ENCODE measurements around the gene WFIKKN1.
A peak's percentile ranks its signal among the peaks of the same experiment; 100 is the strongest.

WFIKKN1 gene

DNA sequence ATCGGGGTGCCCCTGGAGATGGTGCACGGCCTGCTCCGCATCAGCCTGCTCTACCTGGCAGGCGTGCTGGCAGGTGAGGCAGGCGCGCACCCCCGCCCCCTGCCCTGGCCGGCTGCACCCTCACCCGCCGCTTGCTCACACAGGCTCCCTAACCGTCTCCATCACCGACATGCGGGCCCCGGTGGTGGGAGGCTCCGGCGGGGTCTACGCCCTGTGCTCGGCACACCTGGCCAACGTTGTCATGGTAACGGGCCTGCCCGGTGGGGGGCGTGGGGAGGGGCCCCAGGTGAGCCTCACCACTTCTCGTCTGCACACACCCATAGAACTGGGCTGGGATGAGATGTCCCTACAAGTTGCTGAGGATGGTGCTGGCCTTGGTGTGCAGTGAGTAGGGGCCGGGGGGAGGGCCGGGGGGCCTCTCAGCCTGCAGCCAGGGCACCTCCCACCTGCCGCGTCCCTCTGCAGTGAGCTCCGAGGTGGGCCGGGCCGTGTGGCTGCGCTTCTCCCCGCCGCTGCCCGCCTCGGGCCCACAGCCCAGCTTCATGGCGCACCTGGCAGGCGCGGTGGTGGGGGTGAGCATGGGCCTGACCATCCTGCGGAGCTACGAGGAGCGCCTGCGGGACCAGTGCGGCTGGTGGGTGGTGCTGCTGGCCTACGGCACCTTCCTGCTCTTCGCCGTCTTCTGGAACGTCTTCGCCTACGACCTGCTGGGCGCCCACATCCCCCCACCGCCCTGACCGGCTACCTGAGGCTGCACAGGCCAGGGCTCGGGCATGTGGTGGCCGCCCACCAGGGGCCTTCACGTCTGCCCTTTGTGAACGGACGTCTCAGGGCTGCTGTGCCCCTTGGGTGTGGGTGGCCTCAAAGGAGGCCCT is 46.8 kb downstream of the WFIKKN1 start:
- H3K4me3 ChIP-seq (ENCODE audit: low read length) = no peak overlapping the region
- peaks cover 54% of the 10 kb centered on the region for H3K4me1 ChIP-seq (ENCODE audit: control insufficient read depth, insufficient read depth, low read length)
- no peaks in the 10 kb centered on the region for H3K9me3 ChIP-seq (ENCODE audit: control insufficient read depth, low read length)
- H3K9ac ChIP-seq (ENCODE audit: low read length) = no peak overlapping the region
- H3K36me3 ChIP-seq (ENCODE audit: control insufficient read depth, insufficient read depth, low read length) = peaks cover 9% of the 10 kb centered on the region
- peaks cover 6% of the 10 kb centered on the region for H3K27me3 ChIP-seq (ENCODE audit: control insufficient read depth, insufficient read depth, low read length)

DNA sequence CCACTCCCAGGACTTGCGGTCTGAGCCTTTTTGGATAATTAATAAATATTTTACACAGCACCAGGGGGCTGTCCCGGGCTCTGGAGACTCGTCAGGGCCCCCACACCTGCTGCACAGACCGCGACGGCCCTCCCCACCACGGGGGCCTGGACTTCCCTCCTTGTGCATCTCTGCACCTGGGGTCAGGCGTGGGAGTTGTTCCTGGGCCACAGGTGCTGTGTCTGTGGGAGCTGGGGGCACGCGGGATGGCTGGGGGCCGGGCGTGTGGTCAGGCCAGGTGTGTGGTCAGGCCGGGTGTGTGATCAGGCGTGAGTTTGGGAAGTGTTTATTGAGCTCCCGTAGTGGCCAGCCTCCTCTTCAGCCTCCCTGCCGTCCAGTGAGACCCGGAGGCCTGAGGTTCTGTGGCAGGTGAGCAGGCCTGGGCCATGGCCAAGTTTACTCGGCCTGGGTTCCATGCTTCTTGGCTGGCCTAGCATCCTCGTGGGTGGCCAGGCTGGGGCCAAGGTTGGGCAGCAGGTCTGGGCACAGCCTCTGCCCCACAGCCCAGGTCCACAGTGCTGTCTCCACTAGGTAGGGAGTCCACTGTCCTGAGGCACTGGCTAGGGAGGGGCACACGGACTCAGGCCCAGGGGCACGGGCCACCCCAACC is 47.5 kb downstream of the WFIKKN1 start:
- H3K9ac ChIP-seq (ENCODE audit: low read length) = no peak overlapping the region
- no peak overlapping the region for H3K4me3 ChIP-seq (ENCODE audit: low read length)
- no peaks in the 10 kb centered on the region for H3K9me3 ChIP-seq (ENCODE audit: control insufficient read depth, low read length)
- peaks cover 6% of the 10 kb centered on the region for H3K27me3 ChIP-seq (ENCODE audit: control insufficient read depth, insufficient read depth, low read length)
- peaks cover 15% of the 10 kb centered on the region for H3K36me3 ChIP-seq (ENCODE audit: control insufficient read depth, insufficient read depth, low read length)
- peaks cover 61% of the 10 kb centered on the region for H3K4me1 ChIP-seq (ENCODE audit: control insufficient read depth, insufficient read depth, low read length)

DNA sequence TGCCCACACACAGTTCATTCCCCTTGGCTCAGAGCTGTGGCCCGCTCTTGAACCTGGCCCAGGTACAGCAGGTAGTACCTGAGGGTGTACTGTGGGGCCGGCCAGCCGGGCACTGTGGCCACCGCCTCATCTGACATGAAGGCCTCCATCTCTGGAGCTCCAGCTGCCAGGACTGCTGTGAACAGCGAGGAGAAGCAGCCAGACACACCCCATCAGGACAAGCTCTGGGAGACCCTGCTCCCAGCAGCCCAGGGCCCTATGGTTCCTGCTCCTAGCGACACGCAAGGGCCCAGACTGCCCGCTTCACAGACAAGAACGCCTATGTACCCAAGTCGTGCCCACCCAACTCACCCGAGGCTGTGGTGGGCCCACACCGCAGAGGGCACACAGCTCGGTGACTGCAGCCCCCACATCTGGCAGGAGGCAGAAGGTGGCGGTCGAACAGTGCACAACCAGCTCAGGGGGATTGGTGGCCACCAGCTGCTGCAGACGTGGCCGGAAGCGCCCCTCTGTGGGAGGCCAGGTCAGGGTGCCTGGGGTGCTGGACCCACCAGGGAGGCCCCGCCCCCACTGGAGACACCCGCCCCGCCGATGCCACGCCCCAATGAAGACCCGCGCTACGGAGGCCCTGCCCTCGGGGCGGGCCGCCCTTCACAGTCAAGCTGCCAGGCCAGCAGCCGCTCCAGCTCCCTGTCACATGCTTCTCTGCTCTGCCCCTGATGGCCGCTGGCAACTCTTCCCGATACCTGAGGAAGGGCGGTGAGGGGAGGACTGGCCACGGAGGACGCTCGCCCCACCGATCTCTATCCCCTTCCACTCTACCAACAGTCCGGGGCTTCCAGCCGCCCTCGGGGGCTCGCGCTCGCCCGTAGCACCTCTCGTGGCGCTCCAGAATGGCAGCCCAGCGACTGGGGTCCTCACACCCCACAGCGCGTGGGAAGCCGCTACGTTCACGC is 48.4 kb downstream of the WFIKKN1 start:
- peaks cover 6% of the 10 kb centered on the region for H3K27me3 ChIP-seq (ENCODE audit: control insufficient read depth, insufficient read depth, low read length)
- H3K4me3 ChIP-seq (ENCODE audit: low read length) = no peak overlapping the region
- peak overlapping the region; percentile 37 for H3K9ac ChIP-seq (ENCODE audit: low read length)
- H3K9me3 ChIP-seq (ENCODE audit: control insufficient read depth, low read length) = no peaks in the 10 kb centered on the region
- peaks cover 15% of the 10 kb centered on the region for H3K36me3 ChIP-seq (ENCODE audit: control insufficient read depth, insufficient read depth, low read length)
- peaks cover 63% of the 10 kb centered on the region for H3K4me1 ChIP-seq (ENCODE audit: control insufficient read depth, insufficient read depth, low read length)

GRCh38 chr16:679814-680624 is 49.2 kb downstream of the WFIKKN1 start, which contains the start of gene STUB1:
Gene STUB1, plus strand, starts transcription at chr16:680410. Its CDS starts 116 bp downstream, at chr16:680526.
- H3K4me1 ChIP-seq (ENCODE audit: control insufficient read depth, insufficient read depth, low read length) = peaks cover 56% of the 10 kb centered on the region
- H3K9me3 ChIP-seq (ENCODE audit: control insufficient read depth, low read length) = no peaks in the 10 kb centered on the region
- peaks cover 2% of the 10 kb centered on the region for H3K27me3 ChIP-seq (ENCODE audit: control insufficient read depth, insufficient read depth, low read length)
- H3K9ac ChIP-seq (ENCODE audit: low read length) = peak within 1 kb of the TSS; percentile 76
- H3K4me3 ChIP-seq (ENCODE audit: low read length) = peak within 1 kb of the TSS; percentile 41
- H3K36me3 ChIP-seq (ENCODE audit: control insufficient read depth, insufficient read depth, low read length) = peaks cover 15% of the 10 kb centered on the region

GRCh38 chr16:680625-680945 is 49.8 kb downstream of the WFIKKN1 start:
- peak overlapping the region; percentile 41 for H3K4me3 ChIP-seq (ENCODE audit: low read length)
- peaks cover 52% of the 10 kb centered on the region for H3K4me1 ChIP-seq (ENCODE audit: control insufficient read depth, insufficient read depth, low read length)
- H3K9me3 ChIP-seq (ENCODE audit: control insufficient read depth, low read length) = no peaks in the 10 kb centered on the region
- peak overlapping the region; percentile 76 for H3K9ac ChIP-seq (ENCODE audit: low read length)
- no peaks in the 10 kb centered on the region for H3K27me3 ChIP-seq (ENCODE audit: control insufficient read depth, insufficient read depth, low read length)
- H3K36me3 ChIP-seq (ENCODE audit: control insufficient read depth, insufficient read depth, low read length) = peaks cover 15% of the 10 kb centered on the region

DNA sequence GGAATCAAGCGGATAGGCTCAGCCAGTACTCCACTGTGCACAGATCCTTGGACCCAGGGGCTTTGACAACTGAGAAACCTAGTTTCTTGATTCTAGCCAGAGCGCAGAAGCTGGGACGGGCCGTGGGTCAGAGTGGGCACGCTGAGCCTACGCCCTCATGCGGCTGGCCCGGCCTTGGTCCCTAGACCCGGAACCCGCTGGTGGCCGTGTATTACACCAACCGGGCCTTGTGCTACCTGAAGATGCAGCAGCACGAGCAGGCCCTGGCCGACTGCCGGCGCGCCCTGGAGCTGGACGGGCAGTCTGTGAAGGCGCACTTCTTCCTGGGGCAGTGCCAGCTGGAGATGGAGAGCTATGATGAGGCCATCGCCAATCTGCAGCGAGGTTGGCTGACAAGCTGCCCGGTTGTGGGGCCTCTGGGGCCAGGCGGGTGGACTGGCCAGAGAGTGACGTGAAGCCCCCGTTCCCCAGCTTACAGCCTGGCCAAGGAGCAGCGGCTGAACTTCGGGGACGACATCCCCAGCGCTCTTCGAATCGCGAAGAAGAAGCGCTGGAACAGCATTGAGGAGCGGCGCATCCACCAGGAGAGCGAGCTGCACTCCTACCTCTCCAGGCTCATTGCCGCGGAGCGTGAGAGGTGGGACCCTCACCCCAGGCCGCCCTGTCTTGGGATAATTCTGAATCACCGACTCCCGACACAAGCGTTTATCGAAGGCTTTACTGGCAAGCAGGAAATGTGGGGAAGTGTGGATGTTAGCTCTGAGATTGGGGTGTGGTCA is 50.4 kb downstream of the WFIKKN1 start:
- no peaks in the 10 kb centered on the region for H3K9me3 ChIP-seq (ENCODE audit: control insufficient read depth, low read length)
- peaks cover 52% of the 10 kb centered on the region for H3K4me1 ChIP-seq (ENCODE audit: control insufficient read depth, insufficient read depth, low read length)
- H3K36me3 ChIP-seq (ENCODE audit: control insufficient read depth, insufficient read depth, low read length) = peaks cover 15% of the 10 kb centered on the region
- H3K4me3 ChIP-seq (ENCODE audit: low read length) = peak overlapping the region; percentile 41
- H3K27me3 ChIP-seq (ENCODE audit: control insufficient read depth, insufficient read depth, low read length) = no peaks in the 10 kb centered on the region
- H3K9ac ChIP-seq (ENCODE audit: low read length) = peak overlapping the region; percentile 76

- Histone ChIP-seq H3K36me3 (ENCODE audit: control insufficient read depth, insufficient read depth, low read length) (peaks cover 15% of the 10 kb centered on the region), H3K27me3 (ENCODE audit: control insufficient read depth, insufficient read depth, low read length) (no peaks in the 10 kb centered on the region), H3K4me3 (ENCODE audit: low read length) (no peak overlapping the region), H3K4me1 (ENCODE audit: control insufficient read depth, insufficient read depth, low read length) (peaks cover 48% of the 10 kb centered on the region), H3K9ac (ENCODE audit: low read length) (no peak overlapping the region), H3K9me3 (ENCODE audit: control insufficient read depth, low read length) (no peaks in the 10 kb centered on the region)
These were observed 51.1 kb downstream of the WFIKKN1 start for GRCh38 chr16:681746-682427.

DNA sequence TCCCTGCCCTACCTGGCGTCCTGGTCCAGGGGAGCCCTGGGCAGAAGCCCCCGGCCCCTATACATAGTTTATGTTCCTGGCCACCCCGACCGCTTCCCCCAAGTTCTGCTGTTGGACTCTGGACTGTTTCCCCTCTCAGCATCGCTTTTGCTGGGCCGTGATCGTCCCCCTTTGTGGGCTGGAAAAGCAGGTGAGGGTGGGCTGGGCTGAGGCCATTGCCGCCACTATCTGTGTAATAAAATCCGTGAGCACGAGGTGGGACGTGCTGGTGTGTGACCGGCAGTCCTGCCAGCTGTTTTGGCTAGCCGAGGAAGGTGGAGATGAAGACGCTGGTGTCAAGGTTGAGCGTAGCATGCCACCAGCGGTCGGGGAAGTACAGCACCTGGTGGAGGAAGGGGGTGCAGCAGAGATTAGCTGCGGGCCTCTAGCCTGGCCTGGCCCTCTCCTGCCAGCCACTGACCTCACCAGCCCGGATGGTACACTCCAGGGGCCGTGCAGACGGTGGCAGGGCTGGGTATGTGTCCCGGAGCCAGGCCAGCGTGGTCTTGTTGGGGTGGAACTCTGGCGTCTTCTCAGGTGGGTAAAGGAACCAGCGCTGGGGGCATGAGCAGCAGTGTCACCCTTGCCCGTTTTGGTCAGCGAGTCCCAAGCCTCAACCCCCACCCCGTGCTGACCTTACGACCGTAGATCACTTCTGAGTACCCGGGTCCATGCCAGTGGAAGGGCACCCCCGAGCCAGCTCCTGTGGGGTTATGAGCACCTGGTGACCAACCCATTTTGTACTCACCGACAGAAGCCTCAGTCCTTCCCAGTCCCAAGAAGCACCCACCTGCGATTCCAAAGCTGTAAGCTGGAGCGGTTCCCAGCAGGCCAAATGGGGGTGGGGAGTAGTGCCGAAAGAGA is 52.0 kb downstream of the WFIKKN1 start:
- Histone ChIP-seq H3K4me1 (ENCODE audit: control insufficient read depth, insufficient read depth, low read length) (peaks cover 40% of the 10 kb centered on the region), H3K27me3 (ENCODE audit: control insufficient read depth, insufficient read depth, low read length) (no peaks in the 10 kb centered on the region), H3K4me3 (ENCODE audit: low read length) (no peak overlapping the region), H3K9ac (ENCODE audit: low read length) (peak overlapping the region; percentile 61), H3K36me3 (ENCODE audit: control insufficient read depth, insufficient read depth, low read length) (peaks cover 15% of the 10 kb centered on the region), H3K9me3 (ENCODE audit: control insufficient read depth, low read length) (no peaks in the 10 kb centered on the region)

DNA sequence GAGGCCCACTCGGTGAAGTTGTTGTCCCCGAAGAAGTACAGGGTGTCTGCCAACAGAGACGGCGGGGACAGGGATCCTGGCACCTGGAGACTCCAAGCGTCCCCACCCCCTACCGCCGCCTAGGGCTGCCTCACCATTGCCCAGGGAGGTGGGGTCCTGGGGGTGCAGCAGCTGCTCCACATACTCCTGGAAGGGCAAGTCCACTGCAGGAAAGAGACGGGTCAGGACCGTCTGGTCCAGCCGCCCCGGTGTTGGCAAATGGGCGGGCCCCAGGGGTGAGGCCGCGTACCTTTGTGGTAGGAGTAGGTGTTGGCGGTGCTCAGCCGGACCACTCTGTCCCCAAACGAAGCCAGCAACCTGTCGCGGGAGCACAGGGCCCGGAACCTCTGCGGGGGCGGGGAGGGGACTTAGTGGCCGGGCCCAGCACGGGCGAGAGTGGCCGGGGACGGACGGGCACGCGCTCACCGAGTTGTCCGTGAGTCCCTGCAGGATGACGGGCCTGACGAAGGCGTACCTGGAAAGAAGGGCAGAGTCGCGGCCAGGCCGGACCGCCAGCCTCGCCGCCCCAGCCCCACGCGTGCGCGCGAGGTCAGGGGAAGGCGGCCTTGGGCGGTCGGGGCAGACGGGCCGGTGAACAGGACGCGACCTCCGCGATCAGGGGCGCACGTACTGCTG is 52.7 kb downstream of the WFIKKN1 start:
- Histone ChIP-seq H3K9me3 (ENCODE audit: control insufficient read depth, low read length) (no peaks in the 10 kb centered on the region), H3K4me3 (ENCODE audit: low read length) (peak overlapping the region; percentile 19), H3K4me1 (ENCODE audit: control insufficient read depth, insufficient read depth, low read length) (peaks cover 40% of the 10 kb centered on the region), H3K36me3 (ENCODE audit: control insufficient read depth, insufficient read depth, low read length) (peaks cover 15% of the 10 kb centered on the region), H3K9ac (ENCODE audit: low read length) (peak overlapping the region; percentile 61), H3K27me3 (ENCODE audit: control insufficient read depth, insufficient read depth, low read length) (no peaks in the 10 kb centered on the region)
